GM18870 (cell line): ENCODE measurements around the gene KIF1A.

Experiments used
- ATAC-seq: cut with Tn5 transposase; IDR thresholded peaks from one replicate; pipeline ENCODE4 v1.9.1; 2021; ENCODE audit warnings: moderate library complexity; ENCODE audit not compliant: unreplicated experiment

Gene KIF1A

GRCh38 chr2:240799033-240799820 is 20.8 kb downstream of the KIF1A start:
- no peak for ATAC-seq

GRCh38 chr2:240798327-240798905 is 21.6 kb downstream of the KIF1A start:
- ATAC-seq, result no peak

GRCh38 chr2:240797914-240798313 is 22.1 kb downstream of the KIF1A start:
- ATAC-seq, result no peak

GRCh38 chr2:240797500-240797895 is 22.5 kb downstream of the KIF1A start:
- ATAC-seq, result no peak

GRCh38 chr2:240796543-240797499 is 23.2 kb downstream of the KIF1A start:
- no peak for ATAC-seq

GRCh38 chr2:240795916-240796510 is 24.0 kb downstream of the KIF1A start:
- ATAC-seq, result no peak

GRCh38 chr2:240795454-240795853 is 24.6 kb downstream of the KIF1A start:
- ATAC-seq, result no peak

GRCh38 chr2:240794178-240794721 is 25.8 kb downstream of the KIF1A start:
- ATAC-seq, result no peak

- no peak for ATAC-seq
Observed at GRCh38 chr2:240793313-240794177, 26.5 kb downstream of the KIF1A start.

GRCh38 chr2:240792629-240793312 is 27.2 kb downstream of the KIF1A start:
- no peak for ATAC-seq

GRCh38 chr2:240791821-240792628 is 28.0 kb downstream of the KIF1A start:
- ATAC-seq, result no peak

- ATAC-seq, result no peak
Observed at GRCh38 chr2:240791221-240791800, 28.7 kb downstream of the KIF1A start.

- ATAC-seq, result no peak
Observed at GRCh38 chr2:240790370-240791220, 29.4 kb downstream of the KIF1A start.

GRCh38 chr2:240789501-240790369 is 30.3 kb downstream of the KIF1A start:
- no peak for ATAC-seq

- ATAC-seq, result no peak
Observed at GRCh38 chr2:240789051-240789453, 31.0 kb downstream of the KIF1A start.

- no peak for ATAC-seq
Observed at GRCh38 chr2:240788482-240788881, 31.5 kb downstream of the KIF1A start.
